Sigmoid colon (tissue), 7 donors: Measurements from ENCODE around the gene TBC1D8. TPM values are rescaled to one million over a fixed set of nuclear protein-coding genes. Genes with fewer than 3 reads are reported as not detected.

Experiments used
- DNase-seq: peaks from one replicate; pipeline ENCODE4 v3.0.0-alpha.2; 2019
- H3K27ac ChIP-seq, 4 donors: fragments of 200-600 bp; sonication (generic); one replicate each; pipeline ENCODE4 v1.5.1; 2016 to 2019; ENCODE audit warnings: mild to moderate bottlenecking in 1 of 4
- H3K27me3 ChIP-seq, 3 donors: fragments of 200-600 bp; sonication (generic); one replicate each; pipeline ENCODE4 v1.5.1; 2019; ENCODE audit warnings: mild to moderate bottlenecking in 1 of 3
- H3K36me3 ChIP-seq, 4 donors: fragments of 200-600 bp; sonication (generic); one replicate each; pipeline ENCODE4 v1.5.1; 2016 to 2019
- H3K4me1 ChIP-seq, 4 donors: fragments of 200-600 bp; sonication (generic); one replicate each; pipeline ENCODE4 v1.5.1; 2017 to 2019
- H3K4me3 ChIP-seq, 4 donors: fragments of 200-600 bp; sonication (generic); one replicate each; pipeline ENCODE4 v1.5.1; 2017 to 2019; ENCODE audit warnings: mild to moderate bottlenecking in 2 of 4, moderate library complexity in 1 of 4
- H3K9me3 ChIP-seq, 4 donors: fragments of 200-600 bp in 3 of 4; sonication (generic) in 3 of 4; one replicate each; pipeline versions ENCODE4 v1.5.1 to v1.6.1; 2013 to 2019
- EP300 ChIP-seq, 4 donors: sonication (generic); formaldehyde crosslinking; IDR thresholded peaks; one replicate each; pipeline ENCODE4 v1.6.1; 2017; ENCODE audit warnings: antibody characterized with exemption in 4 of 4
- POLR2A ChIP-seq, 2 donors: fragments of 450-650 bp; IDR thresholded peaks; one replicate each; pipeline ENCODE4 v1.6.1; 2016; ENCODE audit warnings: antibody characterized with exemption in 2 of 2, mild to moderate bottlenecking in 2 of 2, moderate library complexity in 2 of 2
- POLR2AphosphoS5 ChIP-seq, 4 donors: sonication (generic); formaldehyde crosslinking; IDR thresholded peaks; one replicate each; pipeline ENCODE4 v1.6.1; 2017; ENCODE audit warnings: antibody characterized with exemption in 4 of 4
- WGBS, 2 donors: extraction: QIAGEN DNeasy Blood & Tissue Kit; methylation state at CpG; one replicate each; pipeline ENCODE4 v1.1.7; 2013; 5-methylcytosine and 5-hydroxymethylcytosine counted together
- intact Hi-C: fragments of 100-400 bp; cut with DNase I; formaldehyde crosslinking; loops from one replicate; pipeline ENCODE4 v1.15.1; 2023
- polyA plus RNA-seq, 3 donors: library from polyadenylated mRNA; stranded (reverse); fragments of 200-250 nt; gene quantifications; one replicate each; pipeline ENCODE4 v1.2.3, GENCODE V29; 2013
- small RNA-seq, 3 donors: library from RNA; depleted of rRNA; stranded (forward); fragments of <200 nt; gene quantifications; one replicate each; pipeline ENCODE3, GENCODE V24; 2016
- total RNA-seq, 4 donors: library from RNA; depleted of rRNA; stranded (reverse); fragments of >200 nt; gene quantifications; one replicate each; pipeline ENCODE4 v1.1.0, GENCODE V29; 2016
- TF ChIP-seq, protein P1 (sequence below), 4 experiments: fragments of 450-650 bp in 3 of 4; fragments of 200-600 bp in 1 of 4; IDR thresholded peaks; one replicate each; pipeline ENCODE4 v1.5.1; 2016 to 2019; ENCODE audit warnings: antibody characterized with exemption in 4 of 4, mild to moderate bottlenecking in 3 of 4, moderate library complexity in 2 of 4
- donor health status: healthy with polysubstance abuse.
- donor health status: Bipolar disorder and iron deficiency.
- donor health status: healthy.

Gene TBC1D8
- total and polyA plus RNA-seq, 7 donors, result 3.0 to 24.1 (median 15.7) TPM

DNA sequence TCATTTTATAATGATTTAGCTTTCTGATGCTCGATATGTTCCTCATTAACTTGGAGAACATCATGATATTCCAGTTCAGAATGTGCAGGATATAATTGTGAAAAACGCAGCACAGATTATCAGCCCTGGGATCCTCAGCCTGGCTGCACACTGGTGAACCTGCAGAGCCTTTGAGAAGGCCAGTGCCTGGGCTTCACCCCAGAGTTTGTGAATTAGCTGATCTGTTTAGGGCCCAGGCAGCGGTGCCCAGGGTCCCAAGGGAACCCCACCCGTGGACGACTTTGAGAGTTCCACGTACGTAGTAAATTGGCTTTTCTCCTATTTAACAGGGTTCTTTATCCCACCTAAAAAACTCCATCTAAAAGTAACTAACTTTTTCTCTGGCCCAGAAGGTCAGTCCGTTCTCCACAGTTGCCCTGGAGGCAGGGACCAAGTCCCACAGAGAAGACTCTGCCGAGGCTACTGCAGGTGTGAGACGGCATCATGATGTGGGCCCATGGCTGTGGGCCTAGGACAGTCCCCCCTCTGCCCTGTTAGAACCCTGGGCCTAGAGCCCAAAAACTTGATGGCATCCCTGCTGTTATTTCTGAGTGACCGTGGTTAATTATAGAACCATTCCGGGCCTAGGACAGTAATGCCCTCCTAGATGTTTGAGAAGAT lies 188.7 kb downstream of the TBC1D8 start:
- H3K27me3 ChIP-seq, result no peaks in the 10 kb centered on the region
- DNase-seq, result peak; percentile 50
- peaks cover 0 to 7% (median 0%) of the 10 kb centered on the region in 4 donors for H3K36me3 ChIP-seq
- H3K9me3 ChIP-seq, result no peaks in the 10 kb centered on the region
- H3K4me3 ChIP-seq, result no peak overlapping the region
- no peak for TF ChIP-seq POLR2A (IDR thresholded peaks at IDR 0.05)
- TF ChIP-seq, protein P1, sequence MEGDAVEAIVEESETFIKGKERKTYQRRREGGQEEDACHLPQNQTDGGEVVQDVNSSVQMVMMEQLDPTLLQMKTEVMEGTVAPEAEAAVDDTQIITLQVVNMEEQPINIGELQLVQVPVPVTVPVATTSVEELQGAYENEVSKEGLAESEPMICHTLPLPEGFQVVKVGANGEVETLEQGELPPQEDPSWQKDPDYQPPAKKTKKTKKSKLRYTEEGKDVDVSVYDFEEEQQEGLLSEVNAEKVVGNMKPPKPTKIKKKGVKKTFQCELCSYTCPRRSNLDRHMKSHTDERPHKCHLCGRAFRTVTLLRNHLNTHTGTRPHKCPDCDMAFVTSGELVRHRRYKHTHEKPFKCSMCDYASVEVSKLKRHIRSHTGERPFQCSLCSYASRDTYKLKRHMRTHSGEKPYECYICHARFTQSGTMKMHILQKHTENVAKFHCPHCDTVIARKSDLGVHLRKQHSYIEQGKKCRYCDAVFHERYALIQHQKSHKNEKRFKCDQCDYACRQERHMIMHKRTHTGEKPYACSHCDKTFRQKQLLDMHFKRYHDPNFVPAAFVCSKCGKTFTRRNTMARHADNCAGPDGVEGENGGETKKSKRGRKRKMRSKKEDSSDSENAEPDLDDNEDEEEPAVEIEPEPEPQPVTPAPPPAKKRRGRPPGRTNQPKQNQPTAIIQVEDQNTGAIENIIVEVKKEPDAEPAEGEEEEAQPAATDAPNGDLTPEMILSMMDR (IDR thresholded peaks at IDR 0.05), result no peak
- TF ChIP-seq EP300 (IDR thresholded peaks at IDR 0.05), result no peak
- TF ChIP-seq POLR2AphosphoS5 (IDR thresholded peaks at IDR 0.05), result no peak
- peak overlapping the region in 1 of 4 donors; percentile 2 for H3K27ac ChIP-seq
- intact Hi-C loops, result no loop called here
- peaks cover 0 to 26% (median 16%) of the 10 kb centered on the region in 4 donors for H3K4me1 ChIP-seq
- WGBS, 2 donors, result 94 to 95% methylated on average over 12 of the region's 12 CpGs

DNA sequence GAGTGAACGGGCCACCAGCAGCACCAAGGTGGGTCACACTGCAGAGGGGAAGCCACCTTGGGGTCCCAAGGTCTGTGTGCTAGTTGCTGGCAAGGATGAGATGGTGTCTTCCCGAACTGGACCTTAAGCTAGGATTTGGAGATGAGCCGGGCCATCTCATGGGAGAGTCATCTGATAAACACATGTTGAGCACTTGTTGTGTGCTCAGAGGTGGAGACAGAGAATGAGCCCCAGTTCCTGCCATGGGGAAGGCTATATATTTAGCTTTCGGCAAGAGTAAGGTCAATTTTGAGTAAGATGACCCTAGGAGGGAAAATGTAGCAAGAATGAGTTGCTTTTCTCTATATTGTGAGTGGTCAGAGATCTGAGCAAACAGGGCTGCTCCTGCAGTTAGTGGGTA lies 190.5 kb downstream of the TBC1D8 start:
- no peak for TF ChIP-seq POLR2A (IDR thresholded peaks at IDR 0.05)
- TF ChIP-seq, protein P1 (IDR thresholded peaks at IDR 0.05), result no peak
- no peak for TF ChIP-seq EP300 (IDR thresholded peaks at IDR 0.05)
- no peak for TF ChIP-seq POLR2AphosphoS5 (IDR thresholded peaks at IDR 0.05)
- WGBS, 2 donors, result 91 to 95% methylated on average over 4 of the region's 4 CpGs
- peak; percentile 53 for DNase-seq
- no peaks in the 10 kb centered on the region for H3K27me3 ChIP-seq
- H3K9me3 ChIP-seq, result no peaks in the 10 kb centered on the region
- no peak overlapping the region for H3K4me3 ChIP-seq
- peaks cover 0 to 28% (median 20%) of the 10 kb centered on the region in 4 donors for H3K4me1 ChIP-seq
- no peak overlapping the region for H3K27ac ChIP-seq
- intact Hi-C loops, result no loop called here
- peaks cover 0 to 2% (median 0%) of the 10 kb centered on the region in 4 donors for H3K36me3 ChIP-seq

DNA sequence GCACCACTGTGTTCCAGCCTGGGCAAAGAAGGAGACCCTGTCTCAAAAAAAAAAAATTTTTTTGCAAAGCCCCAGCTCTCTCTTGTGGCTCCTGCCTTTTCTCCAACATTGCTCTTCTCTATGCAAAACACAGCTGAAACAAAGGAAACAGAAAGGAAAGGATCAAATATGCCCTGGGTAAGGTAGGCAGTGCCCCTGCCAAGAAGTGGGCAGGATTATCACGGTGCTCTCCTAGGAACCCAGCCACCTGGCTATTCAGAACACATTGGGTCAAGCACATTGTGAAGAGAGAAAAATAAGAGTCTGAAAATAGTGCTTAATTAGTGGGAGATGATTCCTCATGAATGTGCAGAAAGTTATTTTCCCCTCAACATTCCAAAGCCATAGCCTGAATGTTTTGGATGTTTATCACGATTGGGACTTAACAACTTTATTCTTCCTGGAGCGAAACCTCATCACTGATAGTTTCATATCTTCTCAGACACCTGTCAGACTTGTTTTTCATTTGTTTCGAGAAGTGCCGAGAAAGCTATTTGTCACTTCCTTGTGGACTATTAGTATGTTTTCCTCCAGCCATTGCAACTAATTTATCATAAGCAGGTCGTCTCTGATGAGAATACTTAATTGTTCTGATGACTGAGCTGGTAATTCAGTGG lies 191.8 kb downstream of the TBC1D8 start:
- H3K4me1 ChIP-seq, result peaks cover 0 to 28% (median 20%) of the 10 kb centered on the region in 4 donors
- no peak overlapping the region for H3K4me3 ChIP-seq
- DNase-seq, result peak; percentile 30
- 54 to 64% methylated on average over 6 of the region's 6 CpGs for WGBS, 2 donors
- H3K27me3 ChIP-seq, result no peaks in the 10 kb centered on the region
- no peak overlapping the region for H3K27ac ChIP-seq
- H3K9me3 ChIP-seq, result no peaks in the 10 kb centered on the region
- H3K36me3 ChIP-seq, result no peaks in the 10 kb centered on the region
- TF ChIP-seq, protein P1 (IDR thresholded peaks at IDR 0.05), result no peak
- TF ChIP-seq POLR2AphosphoS5 (IDR thresholded peaks at IDR 0.05) (no peak), POLR2A (IDR thresholded peaks at IDR 0.05) (no peak), EP300 (IDR thresholded peaks at IDR 0.05) (no peak)
- intact Hi-C loops, result no loop called here

DNA sequence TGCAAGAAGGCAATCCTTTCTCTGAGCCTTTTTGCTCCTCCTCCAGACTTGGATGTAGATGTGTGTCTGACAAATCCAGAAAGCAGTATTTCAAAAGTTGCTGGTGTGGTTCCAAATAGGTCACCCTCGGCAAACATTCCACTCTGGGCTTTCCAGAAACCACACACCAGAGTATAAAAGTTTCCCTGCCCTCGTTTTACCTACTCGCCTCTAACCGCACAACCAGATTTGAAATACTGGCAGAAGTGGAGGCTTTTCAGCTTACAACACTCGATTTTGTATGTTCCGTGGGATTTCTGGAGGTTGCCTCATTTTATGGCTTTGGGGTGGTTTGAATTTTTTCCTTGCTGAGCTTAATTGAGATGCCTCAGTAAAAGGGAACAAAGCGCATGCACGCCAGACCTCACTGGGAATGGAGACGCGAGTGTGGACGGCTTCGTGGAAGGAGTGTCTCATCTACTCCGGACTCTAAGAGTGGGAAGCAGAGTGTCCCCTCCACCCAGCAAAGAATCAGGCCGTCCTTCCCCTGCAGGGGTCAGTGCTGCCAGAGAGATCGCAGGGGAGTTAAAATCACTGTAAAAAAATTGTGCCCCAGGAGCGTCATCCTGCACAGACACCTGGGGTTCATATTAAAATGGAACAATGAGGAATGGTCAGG lies 193.1 kb downstream of the TBC1D8 start:
- peak overlapping the region in 3 of 4 donors; percentile 28 to 49 (median 47) for H3K27ac ChIP-seq
- peak; percentile 71 for DNase-seq
- H3K4me3 ChIP-seq, result no peak overlapping the region
- WGBS, 2 donors, result 81 to 82% methylated on average over 16 of the region's 16 CpGs
- H3K27me3 ChIP-seq, result no peaks in the 10 kb centered on the region
- intact Hi-C loops, result no loop called here
- H3K4me1 ChIP-seq, result peaks cover 0 to 28% (median 20%) of the 10 kb centered on the region in 4 donors
- no peaks in the 10 kb centered on the region for H3K36me3 ChIP-seq
- no peaks in the 10 kb centered on the region for H3K9me3 ChIP-seq
- TF ChIP-seq POLR2AphosphoS5 (IDR thresholded peaks at IDR 0.05) (peak in 3 of 4 donors; percentile 32 to 58 (median 34)), POLR2A (IDR thresholded peaks at IDR 0.05) (no peak)

Small RNAs within 50 kb of the gene (small RNA-seq; reads per million reads assigned to genes)
- gene BBIP1P1, result 0 reads per million in 3 donors

Other genes with a start within 250 kb of the TBC1D8 start
- 1,000 to 10,000 TPM; 1,030 to 2,345 (median 1,749) TPM for gene RPL31, start 149.1 kb downstream of the TBC1D8 start, total RNA-seq
- gene RPL31, start 149.1 kb downstream of the TBC1D8 start, polyA plus RNA-seq, result 1,000 to 10,000 TPM; 5,415 to 7,327 (median 5,660) TPM
- gene CNOT11, start 101.5 kb upstream of the TBC1D8 start, total RNA-seq, result 10 to 100 TPM; 21.4 to 27.4 (median 22.1) TPM
- gene CNOT11, start 101.5 kb upstream of the TBC1D8 start, polyA plus RNA-seq, result 10 to 100 TPM; 22.8 to 33.7 (median 27.5) TPM
- 10 to 100 TPM; 40.0 to 65.4 (median 56.5) TPM for gene RNF149, start 157.3 kb upstream of the TBC1D8 start, total RNA-seq
- 10 to 100 TPM; 11.4 to 29.5 (median 20.8) TPM for gene RNF149, start 157.3 kb upstream of the TBC1D8 start, polyA plus RNA-seq
- under 1 TPM in 2 of 4 donors, not detected in 2; 0.28 to 0.36 TPM for gene CREG2, start 236.1 kb upstream of the TBC1D8 start, total RNA-seq
- under 1 TPM in 1 of 3 donors, not detected in 2; 0.06 TPM for gene CREG2, start 236.1 kb upstream of the TBC1D8 start, polyA plus RNA-seq